ENCODE results near the gene CALR.
"Not testable (repeated sequence)": the region's sequence is repeated elsewhere in the genome, so short reads cannot be mapped to it uniquely, and the experiment has no call there.

CALR gene

GRCh38 chr19:12935071-12935470 is 3.3 kb upstream of the CALR start:
- DNase-seq, result no peak

- no peak for DNase-seq
Measured at GRCh38 chr19:12936582-12936981, 1.8 kb upstream of the CALR start.

DNA sequence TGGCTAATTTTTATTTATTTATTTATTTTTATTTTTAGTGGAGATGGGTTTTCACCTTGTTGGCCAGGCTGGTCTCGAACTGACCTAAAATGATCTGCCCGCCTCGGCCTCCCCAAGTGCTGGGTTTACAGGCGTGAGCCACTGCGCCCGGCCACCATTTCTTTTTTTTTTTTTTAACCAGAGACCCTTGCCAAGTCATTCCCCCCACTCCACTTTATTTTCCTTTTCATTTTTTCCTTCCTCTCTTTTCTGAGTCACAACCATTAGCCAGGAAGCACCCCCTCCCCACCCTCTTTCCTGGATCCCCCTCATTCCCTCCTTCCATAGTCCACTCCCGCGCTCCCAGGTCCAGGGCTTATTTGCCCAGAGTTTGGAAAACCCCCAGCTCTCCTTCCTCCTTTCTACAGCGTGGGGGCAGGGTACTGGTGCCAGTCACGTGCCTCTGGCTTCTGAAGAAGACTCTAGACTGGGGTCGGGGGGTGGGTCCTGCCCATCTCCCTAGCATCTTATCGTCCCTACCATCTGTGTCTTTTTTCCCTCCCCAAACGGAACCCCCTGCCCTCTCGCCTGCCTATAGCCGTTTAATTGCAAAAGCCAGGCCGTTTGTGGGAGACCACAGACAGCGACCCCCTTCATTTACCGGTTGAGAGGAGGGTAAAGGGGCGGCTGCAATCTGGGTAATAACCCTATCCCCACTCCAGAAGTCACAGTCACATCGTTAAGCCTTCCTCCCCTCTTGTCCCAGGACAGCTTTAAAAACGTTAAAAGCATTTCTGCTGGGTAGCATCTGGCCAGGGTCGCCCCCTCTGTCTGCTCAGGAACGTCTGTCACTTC is 1.1 kb upstream of the CALR start:
- DNase-seq, result no peak

DNA sequence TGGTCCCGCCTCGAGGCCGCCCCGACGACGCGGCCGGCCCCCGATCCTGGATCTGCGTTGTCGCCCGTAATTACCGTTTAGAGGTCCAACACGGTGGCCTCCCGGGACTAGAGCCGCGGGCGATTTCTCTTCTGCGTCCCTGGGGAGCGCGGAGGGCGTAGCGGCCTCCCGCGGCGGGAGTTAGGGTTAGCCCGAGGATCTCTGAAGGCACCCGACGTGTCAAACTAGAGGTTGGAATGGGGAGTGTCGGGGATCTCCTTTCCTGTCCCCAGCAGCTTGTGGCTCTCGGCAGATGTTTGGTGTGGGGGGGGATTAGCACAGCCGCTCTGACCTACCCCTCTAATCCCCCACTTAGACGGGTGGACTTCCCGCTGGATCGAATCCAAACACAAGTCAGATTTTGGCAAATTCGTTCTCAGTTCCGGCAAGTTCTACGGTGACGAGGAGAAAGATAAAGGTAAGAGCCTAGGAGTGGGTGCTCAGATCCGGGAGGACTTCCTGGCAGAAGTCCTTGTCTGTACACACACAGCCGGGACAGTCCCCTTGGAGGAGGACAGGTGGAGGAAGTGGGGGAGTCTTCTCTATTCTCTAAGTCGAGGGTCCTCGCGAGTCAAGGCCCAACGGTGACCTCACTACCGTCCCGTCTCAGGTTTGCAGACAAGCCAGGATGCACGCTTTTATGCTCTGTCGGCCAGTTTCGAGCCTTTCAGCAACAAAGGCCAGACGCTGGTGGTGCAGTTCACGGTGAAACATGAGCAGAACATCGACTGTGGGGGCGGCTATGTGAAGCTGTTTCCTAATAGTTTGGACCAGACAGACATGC is 581 bp downstream of the CALR start:
- peak; percentile 48 for DNase-seq

DNA sequence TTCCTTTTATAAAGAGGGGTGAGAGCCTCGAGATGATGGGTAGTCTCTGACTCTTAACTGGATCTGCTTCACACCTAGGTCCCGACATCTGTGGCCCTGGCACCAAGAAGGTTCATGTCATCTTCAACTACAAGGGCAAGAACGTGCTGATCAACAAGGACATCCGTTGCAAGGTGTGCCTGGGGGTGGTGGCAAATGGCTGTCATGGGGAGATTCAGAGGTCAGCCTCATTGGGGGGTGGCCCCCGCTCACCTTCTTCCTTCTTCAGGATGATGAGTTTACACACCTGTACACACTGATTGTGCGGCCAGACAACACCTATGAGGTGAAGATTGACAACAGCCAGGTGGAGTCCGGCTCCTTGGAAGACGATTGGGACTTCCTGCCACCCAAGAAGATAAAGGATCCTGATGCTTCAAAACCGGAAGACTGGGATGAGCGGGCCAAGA is 1.6 kb downstream of the CALR start:
- DNase-seq, result no peak

GRCh38 chr19:12940897-12941296 is 2.5 kb downstream of the CALR start:
- DNase-seq, result no peak

DNA sequence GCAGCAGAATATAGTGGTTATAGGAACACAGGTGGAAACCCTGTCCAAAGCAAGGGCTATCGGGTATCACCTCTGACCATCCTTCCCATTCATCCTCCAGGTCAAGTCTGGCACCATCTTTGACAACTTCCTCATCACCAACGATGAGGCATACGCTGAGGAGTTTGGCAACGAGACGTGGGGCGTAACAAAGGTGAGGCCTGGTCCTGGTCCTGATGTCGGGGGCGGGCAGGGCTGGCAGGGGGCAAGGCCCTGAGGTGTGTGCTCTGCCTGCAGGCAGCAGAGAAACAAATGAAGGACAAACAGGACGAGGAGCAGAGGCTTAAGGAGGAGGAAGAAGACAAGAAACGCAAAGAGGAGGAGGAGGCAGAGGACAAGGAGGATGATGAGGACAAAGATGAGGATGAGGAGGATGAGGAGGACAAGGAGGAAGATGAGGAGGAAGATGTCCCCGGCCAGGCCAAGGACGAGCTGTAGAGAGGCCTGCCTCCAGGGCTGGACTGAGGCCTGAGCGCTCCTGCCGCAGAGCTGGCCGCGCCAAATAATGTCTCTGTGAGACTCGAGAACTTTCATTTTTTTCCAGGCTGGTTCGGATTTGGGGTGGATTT is 5.1 kb downstream of the CALR start:
- DNase-seq, result no peak

DNA sequence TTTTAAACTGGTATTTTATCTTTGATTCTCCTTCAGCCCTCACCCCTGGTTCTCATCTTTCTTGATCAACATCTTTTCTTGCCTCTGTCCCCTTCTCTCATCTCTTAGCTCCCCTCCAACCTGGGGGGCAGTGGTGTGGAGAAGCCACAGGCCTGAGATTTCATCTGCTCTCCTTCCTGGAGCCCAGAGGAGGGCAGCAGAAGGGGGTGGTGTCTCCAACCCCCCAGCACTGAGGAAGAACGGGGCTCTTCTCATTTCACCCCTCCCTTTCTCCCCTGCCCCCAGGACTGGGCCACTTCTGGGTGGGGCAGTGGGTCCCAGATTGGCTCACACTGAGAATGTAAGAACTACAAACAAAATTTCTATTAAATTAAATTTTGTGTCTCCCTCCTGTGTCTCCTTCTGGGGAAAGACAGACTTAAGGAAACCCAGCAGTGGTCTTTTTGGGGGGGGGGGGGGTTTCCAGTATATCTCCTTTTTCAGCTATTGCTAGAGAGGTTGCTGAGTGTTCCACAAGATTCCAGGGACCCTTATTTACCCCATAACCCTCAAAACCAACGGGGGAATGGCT is 5.8 kb downstream of the CALR start:
- no peak for DNase-seq

GRCh38 chr19:12945479-12946091 is 7.2 kb downstream of the CALR start, which contains the start of gene RAD23A:
Gene RAD23A, plus strand, starts transcription at chr19:12945862. Its CDS starts 87 bp downstream, at chr19:12945949.
- peak; percentile 95 for DNase-seq

DNA sequence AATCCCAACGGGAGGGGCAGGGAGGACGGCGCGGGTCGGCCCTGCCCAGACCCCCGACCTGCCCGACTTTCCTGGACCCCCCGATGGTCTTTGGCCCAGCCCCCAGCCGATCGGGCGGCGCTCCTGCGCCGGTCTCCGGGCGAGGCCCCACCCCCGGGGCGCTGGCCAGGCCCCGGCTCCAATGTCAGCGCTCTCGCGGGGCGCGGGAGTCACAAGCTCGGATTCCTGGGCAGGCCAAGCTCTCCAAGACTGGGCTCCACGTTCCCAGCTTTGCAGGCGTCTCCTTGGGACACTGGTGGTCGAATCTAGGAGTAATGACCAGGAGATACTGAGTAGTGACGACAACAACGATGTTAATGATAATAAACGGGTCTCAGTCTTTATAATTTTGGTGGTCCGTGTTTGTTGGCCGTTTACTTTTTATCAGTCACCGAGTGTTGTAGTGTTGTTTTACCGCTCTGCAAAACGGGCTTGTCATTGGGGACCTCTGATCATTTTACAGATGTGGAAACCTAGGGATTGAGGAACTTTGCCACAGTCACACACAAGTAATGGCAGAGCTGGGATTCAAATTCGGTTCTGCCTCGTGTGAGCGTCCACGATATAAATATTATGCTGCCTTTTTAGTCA is 7.8 kb downstream of the CALR start:
- peak; percentile 52 for DNase-seq

DNA sequence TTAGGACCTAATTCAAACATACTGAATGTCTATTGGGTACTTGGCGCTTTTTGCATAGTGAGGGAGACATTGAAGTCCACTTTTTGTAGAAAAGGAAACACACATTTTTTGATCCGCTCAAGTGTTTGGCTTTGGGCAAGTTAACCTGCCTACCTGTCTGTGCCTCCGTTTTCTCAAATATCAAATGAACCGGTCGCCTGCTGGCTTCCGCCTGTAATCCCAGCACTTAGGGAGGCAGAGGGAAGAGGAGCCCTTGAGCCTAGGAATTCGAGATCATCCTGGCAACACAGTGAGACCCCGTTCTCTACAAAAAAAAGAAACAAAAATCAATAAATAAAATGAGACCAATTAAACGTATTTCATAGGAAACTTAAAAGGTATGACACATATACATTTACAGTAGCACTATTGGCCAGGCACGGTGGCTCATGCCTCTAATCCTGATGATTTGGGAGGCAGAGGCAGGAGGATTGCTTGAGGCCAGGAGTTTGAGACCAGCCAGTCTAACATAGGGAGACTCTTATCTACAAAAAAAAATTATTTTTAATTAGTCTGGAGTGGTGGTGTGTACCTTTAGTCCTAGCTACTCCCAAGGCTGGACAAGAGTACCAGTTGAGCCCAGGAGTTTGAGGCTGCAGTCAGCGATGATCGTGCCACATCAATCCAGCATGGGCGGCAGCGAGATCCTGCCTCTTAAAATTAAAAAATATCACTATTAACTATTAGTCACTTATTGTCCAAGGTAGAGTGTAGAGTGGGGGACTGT is 8.5 kb downstream of the CALR start:
- DNase-seq, result no peak

GRCh38 chr19:12947702-12948611 is 9.5 kb downstream of the CALR start:
- DNase-seq, result no peak

DNA sequence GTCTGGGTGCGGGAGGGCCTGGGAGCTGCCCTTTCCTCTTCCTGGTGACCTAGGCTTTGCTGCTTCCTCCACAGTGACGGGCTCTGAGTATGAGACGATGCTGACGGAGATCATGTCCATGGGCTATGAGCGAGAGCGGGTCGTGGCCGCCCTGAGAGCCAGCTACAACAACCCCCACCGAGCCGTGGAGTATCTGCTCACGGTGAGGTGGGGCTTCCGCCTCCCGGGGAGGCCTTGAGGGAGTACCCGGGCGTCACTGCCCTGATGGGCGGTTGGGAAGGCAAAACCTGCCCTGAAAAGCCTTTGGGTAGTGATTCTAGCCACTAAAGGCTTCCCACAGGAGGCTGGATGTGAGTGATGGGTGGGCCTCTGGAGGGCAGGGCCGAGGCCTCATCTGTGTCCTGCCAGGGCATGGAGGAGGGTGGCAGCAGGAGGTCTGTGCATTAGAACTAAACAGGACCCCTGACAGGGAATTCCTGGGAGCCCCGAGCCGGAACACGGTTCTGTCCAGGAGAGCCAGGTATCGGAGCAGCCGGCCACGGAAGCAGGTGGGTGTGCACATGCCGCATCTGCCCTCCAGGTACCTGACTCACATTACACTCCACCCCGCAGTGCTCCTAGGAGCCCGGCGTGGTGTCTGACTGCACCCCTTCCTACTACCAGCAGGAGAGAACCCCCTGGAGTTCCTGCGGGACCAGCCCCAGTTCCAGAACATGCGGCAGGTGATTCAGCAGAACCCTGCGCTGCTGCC is 10.4 kb downstream of the CALR start:
- no peak for DNase-seq

- DNase-seq, result no peak
Measured at GRCh38 chr19:12949363-12950283, 11.2 kb downstream of the CALR start.

DNA sequence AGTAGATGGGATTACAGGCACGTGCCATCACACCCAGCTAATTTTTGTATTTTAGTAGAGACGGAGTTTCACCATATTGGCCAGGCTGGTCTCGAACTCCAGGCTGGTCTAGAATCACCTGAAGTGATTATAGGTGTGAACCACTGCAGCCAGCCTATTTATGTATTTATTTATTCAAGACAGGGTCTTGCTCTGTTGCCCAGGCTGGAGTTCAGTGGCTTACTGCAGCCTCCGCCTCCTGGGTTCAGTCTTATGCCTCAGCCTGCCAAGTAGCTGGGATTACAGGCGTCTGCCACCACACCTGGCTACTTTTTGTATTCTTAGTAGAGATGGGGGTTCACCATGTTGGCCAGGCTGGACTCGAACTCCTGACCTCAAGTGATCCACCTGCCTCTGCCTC is 13.6 kb downstream of the CALR start:
- DNase-seq, result not testable (repeated sequence)

GRCh38 chr19:12952488-12953137 is 14.2 kb downstream of the CALR start:
- DNase-seq, result no peak

DNA sequence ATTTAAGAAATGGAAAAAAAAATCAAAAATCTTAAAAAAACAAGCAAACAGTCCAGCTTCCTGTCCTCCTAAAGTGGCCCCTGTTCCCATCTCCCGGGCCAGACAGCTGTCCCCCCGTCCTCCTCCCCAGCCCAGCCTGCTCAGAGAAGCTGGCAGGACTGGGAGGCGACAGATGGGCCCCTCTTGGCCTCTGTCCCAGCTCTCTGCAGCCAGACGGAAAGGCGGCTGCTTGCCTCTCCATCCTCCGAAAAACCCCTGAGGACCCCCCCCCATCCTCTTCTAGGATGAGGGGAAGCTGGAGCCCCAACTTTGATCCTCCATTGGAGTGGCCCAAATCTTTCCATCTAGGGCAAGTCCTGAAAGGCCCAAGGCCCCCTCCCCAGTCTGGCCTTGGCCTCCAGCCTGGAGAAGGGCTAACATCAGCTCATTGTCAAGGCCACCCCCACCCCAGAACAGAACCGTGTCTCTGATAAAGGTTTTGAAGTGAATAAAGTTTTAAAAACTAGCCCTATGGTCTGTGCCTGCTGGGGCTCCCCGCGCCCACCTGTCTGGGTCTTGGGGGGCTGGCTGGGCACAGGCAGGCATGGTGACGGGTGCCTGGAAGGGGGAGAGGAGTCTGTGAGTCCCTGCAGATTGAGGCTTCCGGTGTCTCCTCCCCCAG is 14.9 kb downstream of the CALR start:
- no peak for DNase-seq
